H1 (cell line): ENCODE results near the gene GABRB2. TPM values are rescaled to one million over a fixed set of nuclear protein-coding genes. Genes with fewer than 3 reads are reported as not detected.

Experiments used
- CTCF ChIA-PET: fragments of 300-600 bp; sonication (Branson Sonifier 250); formaldehyde crosslinking; loops from one replicate; lab custom pipeline; 2021; ENCODE audit not compliant: partially characterized antibody; lab: Charles Lee
- POLR2A ChIA-PET: fragments of 300-600 bp; sonication (Branson Sonifier 250); formaldehyde crosslinking; loops from one replicate; lab custom pipeline; 2021; ENCODE audit warnings: inconsistent platforms; ENCODE audit not compliant: partially characterized antibody; lab: Charles Lee
- DNase-seq, 2 experiments: peaks; one replicate each; pipeline versions ENCODE4 v3.0.0 to v3.0.0-alpha.2; 2010 to 2022; ENCODE audit warnings: low spot score in 2 of 2, low read depth in 1 of 2, mixed read lengths in 1 of 2
- FAIRE-seq: peaks from 2 replicates; lab custom pipeline; 2011; peaks lifted over from hg19 to GRCh38; lab: Jason Lieb, UNC
- H2AFZ ChIP-seq: 2 replicates; pipeline ENCODE4 v1.8.1; 2012; ENCODE audit warnings: low read length, inconsistent platforms
- H2AK5ac ChIP-seq: 2 replicates; pipeline ENCODE4 v1.6.1; 2013; ENCODE audit warnings: low read depth, low read length
- H2BK120ac ChIP-seq: replicated peaks from 2 replicates; pipeline ENCODE3; 2013; ENCODE audit warnings: low read depth, low read length, inconsistent platforms
- H2BK12ac ChIP-seq: 2 replicates; pipeline ENCODE4 v1.6.1; 2013; ENCODE audit warnings: low read depth, low read length
- H2BK15ac ChIP-seq: 2 replicates; pipeline ENCODE4 v1.6.1; 2013; ENCODE audit warnings: low read length
- H2BK20ac ChIP-seq: 2 replicates; pipeline ENCODE4 v1.6.1; 2013; ENCODE audit warnings: low read length
- H2BK5ac ChIP-seq: 2 replicates; pipeline ENCODE4 v1.6.1; 2013; ENCODE audit warnings: low read depth, low read length
- H3K14ac ChIP-seq: 2 replicates; pipeline ENCODE4 v1.6.1; 2013; ENCODE audit warnings: inconsistent platforms; ENCODE audit not compliant: insufficient read length
- H3K18ac ChIP-seq: 2 replicates; pipeline ENCODE4 v1.6.1; 2013; ENCODE audit warnings: low read length; ENCODE audit errors: extremely low read depth
- H3K23ac ChIP-seq: 2 replicates; pipeline ENCODE4 v1.6.1; 2013; ENCODE audit warnings: inconsistent platforms; ENCODE audit not compliant: insufficient read length
- H3K23me2 ChIP-seq: 2 replicates; pipeline ENCODE4 v1.6.1; 2013; ENCODE audit warnings: low read depth, low read length
- H3K27ac ChIP-seq: 2 replicates; pipeline ENCODE4 v1.6.1; 2011; ENCODE audit warnings: low read depth, low read length, inconsistent platforms
- H3K27me3 ChIP-seq, 4 experiments: replicated peaks in 1 of 4; 1 replicate in 1 of 4; 2 replicates in 3 of 4; pipeline versions ENCODE4 v1.6.1 to v1.8.1; 2011 to 2013; ENCODE audit warnings: low read length in 3 of 4, mild to moderate bottlenecking in 3 of 4, inconsistent platforms in 2 of 4, mixed read lengths in 2 of 4, moderate library complexity in 1 of 4; ENCODE audit not compliant: control insufficient read depth in 3 of 4, insufficient read depth in 3 of 4; ENCODE audit errors: extremely low read depth in 1 of 4
- H3K36me3 ChIP-seq, 4 experiments: 2 replicates each; pipeline versions ENCODE4 v1.6.1 to v1.8.1; 2011 to 2013; ENCODE audit warnings: mild to moderate bottlenecking in 4 of 4, low read length in 3 of 4, moderate library complexity in 2 of 4, control low read depth in 1 of 4, inconsistent platforms in 1 of 4; ENCODE audit not compliant: insufficient read depth in 4 of 4, control insufficient read depth in 2 of 4
- H3K4ac ChIP-seq: replicated peaks from 2 replicates; pipeline ENCODE3; 2013; ENCODE audit warnings: low read length, low read depth, mixed read lengths, inconsistent platforms; ENCODE audit not compliant: insufficient read length
- H3K4me1 ChIP-seq, 4 experiments: replicated peaks in 1 of 4; 1 replicate in 1 of 4; 2 replicates in 3 of 4; pipeline versions ENCODE4 v1.6.1 to v1.8.1; 2011 to 2013; ENCODE audit warnings: low read length in 3 of 4, inconsistent platforms in 2 of 4, mixed read lengths in 1 of 4; ENCODE audit not compliant: insufficient read depth in 4 of 4, control insufficient read depth in 3 of 4
- H3K4me2 ChIP-seq, 2 experiments: 2 replicates each; pipeline versions ENCODE4 v1.6.1 to v1.8.1; 2011 to 2013; ENCODE audit warnings: low read depth in 2 of 2, low read length in 2 of 2, control low read depth in 1 of 2, inconsistent platforms in 1 of 2, mild to moderate bottlenecking in 1 of 2; ENCODE audit not compliant: insufficient read depth in 1 of 2
- H3K4me3 ChIP-seq, 4 experiments: fragments of 200-600, 300-600 bp in 1 of 4; sonication (generic), shearing (Covaris generic), sonication (Bioruptor Twin) in 1 of 4; 2 replicates each; pipeline versions ENCODE4 v1.5.1 to v1.8.1; 2011 to 2016; ENCODE audit warnings: low read length in 4 of 4, low read depth in 3 of 4, control low read depth in 2 of 4, inconsistent platforms in 2 of 4, mild to moderate bottlenecking in 2 of 4, mixed read lengths in 1 of 4, moderate library complexity in 1 of 4; ENCODE audit not compliant: insufficient read depth in 2 of 4; ENCODE audit errors: extremely low read depth in 1 of 4
- H3K56ac ChIP-seq: replicated peaks from 2 replicates; pipeline ENCODE3; 2013; ENCODE audit warnings: low read depth, mild to moderate bottlenecking, mixed read lengths, low read length, inconsistent platforms; ENCODE audit not compliant: insufficient read length
- H3K79me1 ChIP-seq: 2 replicates; pipeline ENCODE4 v1.6.1; 2013; ENCODE audit warnings: low read depth, low read length, control low read depth
- H3K79me2 ChIP-seq, 2 experiments: 2 replicates each; pipeline versions ENCODE4 v1.6.1 to v1.8.1; 2012 to 2013; ENCODE audit warnings: low read length in 2 of 2, mild to moderate bottlenecking in 2 of 2, inconsistent platforms in 1 of 2; ENCODE audit not compliant: insufficient read depth in 2 of 2, control insufficient read depth in 1 of 2
- H3K9ac ChIP-seq, 4 experiments: replicated peaks in 1 of 4; 1 replicate in 1 of 4; 2 replicates in 3 of 4; pipeline versions ENCODE4 v1.6.1 to v1.8.1; 2011 to 2013; ENCODE audit warnings: low read depth in 3 of 4, low read length in 3 of 4, control low read depth in 2 of 4, mild to moderate bottlenecking in 2 of 4, moderate library complexity in 2 of 4, inconsistent platforms in 1 of 4; ENCODE audit errors: extremely low read depth in 1 of 4
- H3K9me3 ChIP-seq, 2 experiments: 2 replicates each; pipeline versions ENCODE4 v1.6.1 to v1.8.1; 2012 to 2013; ENCODE audit warnings: mild to moderate bottlenecking in 2 of 2, moderate library complexity in 2 of 2, control low read depth in 1 of 2, inconsistent platforms in 1 of 2, low read depth in 1 of 2, low read length in 1 of 2, mixed read lengths in 1 of 2; ENCODE audit not compliant: insufficient read depth in 2 of 2
- H4K20me1 ChIP-seq, 2 experiments: replicated peaks in 1 of 2; 2 replicates each; pipeline versions ENCODE3 to v1.8.1; 2011 to 2013; ENCODE audit warnings: inconsistent platforms in 2 of 2, low read length in 2 of 2, mild to moderate bottlenecking in 1 of 2; ENCODE audit not compliant: insufficient read depth in 2 of 2, control insufficient read depth in 1 of 2
- H4K5ac ChIP-seq: 2 replicates; pipeline ENCODE4 v1.6.1; 2013; ENCODE audit warnings: low read length, low read depth, mixed read lengths, inconsistent platforms; ENCODE audit not compliant: insufficient read length
- H4K8ac ChIP-seq: 2 replicates; pipeline ENCODE4 v1.8.0; 2013; ENCODE audit warnings: mild to moderate bottlenecking, moderate library complexity, low read length, inconsistent platforms; ENCODE audit not compliant: insufficient read depth; ENCODE audit errors: extremely low read depth
- H4K91ac ChIP-seq: replicated peaks from 2 replicates; pipeline ENCODE3; 2013; ENCODE audit warnings: low read length, mixed read lengths, inconsistent platforms; ENCODE audit not compliant: insufficient read length
- BACH1 ChIP-seq: IDR thresholded peaks from 2 replicates; pipeline ENCODE4 v1.6.1; 2012; ENCODE audit warnings: low read length, improper control_type of control experiment
- KDM1A ChIP-seq: fragments of 200-600, 300-600 bp; sonication (generic); IDR thresholded peaks from 2 replicates; pipeline ENCODE4 v1.7.1; 2016; ENCODE audit warnings: mild to moderate bottlenecking, low read length, borderline replicate concordance
- NANOG ChIP-seq: IDR thresholded peaks from 2 replicates; pipeline ENCODE4 v1.6.1; 2011; ENCODE audit warnings: low read length, low read depth, mild to moderate bottlenecking, inconsistent platforms; ENCODE audit not compliant: insufficient read depth, poor library complexity, severe bottlenecking
- PHF8 ChIP-seq: fragments of 200-600 bp; sonication (generic); conservative IDR thresholded peaks from 2 replicates; pipeline ENCODE4 v1.7.1; 2012; ENCODE audit warnings: low read depth, mild to moderate bottlenecking, inconsistent platforms, low read length, moderate library complexity
- RAD21 ChIP-seq, 2 experiments: IDR thresholded peaks in 1 of 2; conservative IDR thresholded peaks in 1 of 2; 2 replicates each; pipeline ENCODE4 v1.6.1; 2011; ENCODE audit warnings: low read depth in 2 of 2, low read length in 2 of 2, improper control_type of control experiment in 1 of 2, inconsistent platforms in 1 of 2, mild to moderate bottlenecking in 1 of 2, moderate library complexity in 1 of 2
- SIN3A ChIP-seq, 2 experiments: IDR thresholded peaks in 1 of 2; conservative IDR thresholded peaks in 1 of 2; 2 replicates each; pipeline ENCODE4 v1.6.1; 2011 to 2012; ENCODE audit warnings: low read length in 2 of 2, improper control_type of control experiment in 1 of 2, low read depth in 1 of 2, mild to moderate bottlenecking in 1 of 2
- SP1 ChIP-seq: IDR thresholded peaks from 2 replicates; pipeline ENCODE4 v1.6.1; 2011; ENCODE audit warnings: low read depth, low read length
- polyA plus RNA-seq, 7 experiments: library from polyadenylated mRNA; depleted of rRNA in 3 of 7; stranded (reverse) in 5 of 7; unstranded in 2 of 7; fragments of >200 nt in 5 of 7; fragments of 200-250 nt in 2 of 7; gene quantifications; 1 replicate in 5 of 7; 2 replicates in 1 of 7; 4 replicates in 1 of 7; pipeline versions ENCODE4 v1.2.1 to v1.2.3, GENCODE V29; 2011 to 2013; ENCODE audit warnings: missing spikeins in 2 of 7, mixed read lengths in 2 of 7
- total RNA-seq: library from RNA; stranded (reverse); fragmentation: NEBNext Ultra II Directional; extraction: Animal tissue kit (Norgen Biotek cat#: 25700); gene quantifications from 2 replicates; pipeline ENCODE4 v1.2.1, GENCODE V29; 2021
- TF ChIP-seq, protein P1 (sequence below): IDR thresholded peaks from 2 replicates; pipeline ENCODE4 v1.6.1; 2012; ENCODE audit warnings: inconsistent platforms

The GABRB2 gene
- total and polyA plus RNA-seq, 2 of the 8 experiments (the other 6 are each of a cell fraction or from before 2014, with no cell fraction given): 0.54 to 1.9 TPM

DNA sequence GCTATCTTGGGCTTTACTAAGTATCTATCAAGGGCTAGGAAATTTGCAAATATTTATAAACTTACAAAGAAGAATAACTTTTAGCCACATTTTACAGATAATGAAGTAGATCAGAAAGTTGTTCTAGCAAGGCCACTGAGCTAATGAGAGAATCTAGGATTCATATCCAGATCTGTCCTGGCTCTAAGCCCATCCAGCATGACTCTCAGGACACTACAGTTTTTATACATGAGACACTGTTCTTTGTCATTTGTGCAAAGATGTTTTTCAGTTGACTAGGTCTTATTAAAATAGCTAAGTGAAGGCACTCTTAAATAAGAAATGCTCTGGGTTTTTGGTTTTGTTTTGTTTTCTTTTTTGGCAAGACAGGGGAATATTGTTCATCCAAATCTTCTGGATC, 273.1 kb downstream of the GABRB2 start:
- no peak for FAIRE-seq
- H4K91ac ChIP-seq: no peak overlapping the region

More for the DNA sequence above, 273.1 kb downstream of the GABRB2 start:
- H2BK20ac ChIP-seq: no peak overlapping the region
- no peaks in the 10 kb centered on the region for H4K20me1 ChIP-seq
- no peak overlapping the region for H3K9ac ChIP-seq
- H2AK5ac ChIP-seq: no peak overlapping the region
- H2AFZ ChIP-seq: no peak overlapping the region
- no peaks in the 10 kb centered on the region for H3K36me3 ChIP-seq
- no peak overlapping the region for H4K8ac ChIP-seq
- no peak overlapping the region for H3K23ac ChIP-seq
- ChIA-PET CTCF (no interaction called here), POLR2A (no interaction called here)
- H3K18ac ChIP-seq: no peak overlapping the region
- H2BK15ac ChIP-seq: no peak overlapping the region
- no peak overlapping the region for H3K4me3 ChIP-seq
- H3K79me1 ChIP-seq: no peaks in the 10 kb centered on the region
- no peak overlapping the region for H3K27ac ChIP-seq
- no peak overlapping the region for H3K4me2 ChIP-seq
- no peak overlapping the region for H3K4ac ChIP-seq
- no peaks in the 10 kb centered on the region for H3K27me3 ChIP-seq
- H3K23me2 ChIP-seq: no peaks in the 10 kb centered on the region
- TF ChIP-seq, protein P1, sequence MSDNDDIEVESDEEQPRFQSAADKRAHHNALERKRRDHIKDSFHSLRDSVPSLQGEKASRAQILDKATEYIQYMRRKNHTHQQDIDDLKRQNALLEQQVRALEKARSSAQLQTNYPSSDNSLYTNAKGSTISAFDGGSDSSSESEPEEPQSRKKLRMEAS: no peak
- TF ChIP-seq RAD21 (IDR thresholded peaks at IDR 0.05 in 1 of 2, conservative IDR thresholded peaks at IDR 0.05 in 1 of 2; ENCODE audit: low read depth in 2 of 2, low read length in 2 of 2) (no peak), SIN3A (conservative IDR thresholded peaks at IDR 0.05 in 1 of 2, IDR thresholded peaks at IDR 0.05 in 1 of 2; ENCODE audit: low read depth in 1 of 2, low read length in 2 of 2) (no peak), PHF8 (no peak), NANOG (no peak), SP1 (no peak), BACH1 (no peak), KDM1A (no peak)
- H4K5ac ChIP-seq: no peak overlapping the region
- no peak overlapping the region for H3K56ac ChIP-seq
- no peak overlapping the region for H2BK5ac ChIP-seq
- H2BK120ac ChIP-seq: no peak overlapping the region
- no peak overlapping the region for H2BK12ac ChIP-seq
- no peaks in the 10 kb centered on the region for H3K4me1 ChIP-seq
- H3K79me2 ChIP-seq: no peaks in the 10 kb centered on the region
- DNase-seq: no peak
- no peak overlapping the region for H3K14ac ChIP-seq
- no peaks in the 10 kb centered on the region for H3K9me3 ChIP-seq
